ENCODE data around the gene AUTS2.

AUTS2 gene

DNA sequence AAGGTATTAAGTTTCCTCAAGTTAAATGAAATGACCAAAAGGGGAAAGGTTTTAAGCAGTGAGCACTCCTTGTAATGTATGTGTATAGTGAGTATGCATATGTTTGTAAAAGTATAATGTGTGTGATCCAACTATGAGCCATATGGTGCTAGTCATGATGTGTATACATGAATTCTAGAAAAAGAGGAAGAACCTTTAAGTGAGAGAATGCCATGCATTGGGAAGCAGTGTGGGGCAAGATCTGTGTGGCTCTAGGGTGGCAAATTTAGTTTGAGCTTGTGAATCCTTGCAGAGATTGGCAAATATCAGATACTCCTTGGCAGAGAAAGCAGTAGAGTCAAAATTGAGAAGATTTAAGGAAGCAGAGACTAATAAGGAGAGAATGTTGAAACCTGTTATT lies 435.0 kb downstream of the AUTS2 start:
- no peak for DNase-seq
- Mint-ChIP-seq H3K27me3 (ENCODE audit: low read depth, poor library complexity) (peaks cover 5% of the 10 kb centered on the region), H3K9me3 (peaks cover 4% of the 10 kb centered on the region), H3K4me3 (no peak overlapping the region), H3K27ac (no peak overlapping the region), H3K4me1 (peaks cover 53% of the 10 kb centered on the region), H3K36me3 (ENCODE audit: low read depth) (no peaks in the 10 kb centered on the region)
- no peak for TF ChIP-seq CTCF (IDR thresholded peaks at IDR 0.05)

DNA sequence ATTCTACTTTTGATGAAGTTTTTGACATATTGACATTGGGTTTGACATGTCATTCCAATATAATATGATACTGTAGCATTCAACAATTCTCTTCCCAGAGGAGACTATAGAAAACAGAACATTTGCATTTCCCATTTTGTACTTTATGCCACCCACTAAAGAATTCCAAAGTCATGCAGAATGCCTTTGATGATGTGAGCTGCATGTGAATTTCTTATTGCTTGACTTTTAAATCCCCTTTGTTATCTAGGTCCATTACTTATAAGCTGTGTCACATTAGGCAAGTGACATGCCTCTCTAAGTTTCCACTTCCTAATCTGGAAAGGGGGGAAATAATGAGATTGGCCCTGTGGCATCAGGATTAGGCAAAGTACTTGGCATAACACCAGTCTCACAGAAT lies 436.7 kb downstream of the AUTS2 start:
- Mint-ChIP-seq H3K27ac (no peak overlapping the region), H3K36me3 (ENCODE audit: low read depth) (no peaks in the 10 kb centered on the region), H3K4me1 (peaks cover 52% of the 10 kb centered on the region), H3K4me3 (no peak overlapping the region), H3K27me3 (ENCODE audit: low read depth, poor library complexity) (peaks cover 5% of the 10 kb centered on the region), H3K9me3 (peaks cover 4% of the 10 kb centered on the region)
- TF ChIP-seq CTCF (IDR thresholded peaks at IDR 0.05): no peak
- no peak for DNase-seq

- peaks cover 5% of the 10 kb centered on the region for H3K27me3 Mint-ChIP-seq (ENCODE audit: low read depth, poor library complexity)
- H3K27ac Mint-ChIP-seq: no peak overlapping the region
- H3K9me3 Mint-ChIP-seq: peaks cover 4% of the 10 kb centered on the region
- no peak for DNase-seq
- H3K4me3 Mint-ChIP-seq: no peak overlapping the region
- peaks cover 57% of the 10 kb centered on the region for H3K4me1 Mint-ChIP-seq
- TF ChIP-seq CTCF (IDR thresholded peaks at IDR 0.05): no peak
- H3K36me3 Mint-ChIP-seq (ENCODE audit: low read depth): no peaks in the 10 kb centered on the region
These were observed 437.2 kb downstream of the AUTS2 start for GRCh38 chr7:70035519-70035918.

- no peak for TF ChIP-seq CTCF (IDR thresholded peaks at IDR 0.05)
- H3K36me3 Mint-ChIP-seq (ENCODE audit: low read depth): no peaks in the 10 kb centered on the region
- no peak overlapping the region for H3K27ac Mint-ChIP-seq
- peaks cover 59% of the 10 kb centered on the region for H3K4me1 Mint-ChIP-seq
- no peak overlapping the region for H3K4me3 Mint-ChIP-seq
- DNase-seq: no peak
- peaks cover 4% of the 10 kb centered on the region for H3K9me3 Mint-ChIP-seq
- peaks cover 5% of the 10 kb centered on the region for H3K27me3 Mint-ChIP-seq (ENCODE audit: low read depth, poor library complexity)
These were observed 437.7 kb downstream of the AUTS2 start for GRCh38 chr7:70035955-70036354.

DNA sequence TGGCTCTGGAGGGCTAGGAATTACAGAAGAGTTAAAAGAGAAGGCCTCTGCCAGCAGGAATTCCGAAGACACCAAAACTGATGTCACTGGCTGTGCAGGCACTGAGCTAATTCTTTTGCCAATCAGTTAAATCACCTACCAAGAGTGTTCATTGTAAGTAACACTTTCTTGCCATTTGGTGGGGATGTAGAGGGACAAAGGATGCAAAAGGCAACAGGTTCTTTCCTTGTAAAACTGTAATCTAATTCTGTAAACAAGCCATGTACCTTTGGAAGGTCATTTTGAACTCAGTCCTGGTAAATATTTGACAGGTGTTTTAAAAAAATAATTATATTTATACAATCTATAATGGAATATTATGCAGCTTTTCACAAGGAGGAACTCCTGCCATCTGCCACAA lies 438.4 kb downstream of the AUTS2 start:
- H3K36me3 Mint-ChIP-seq (ENCODE audit: low read depth): no peaks in the 10 kb centered on the region
- no peak for DNase-seq
- H3K27me3 Mint-ChIP-seq (ENCODE audit: low read depth, poor library complexity): peaks cover 5% of the 10 kb centered on the region
- TF ChIP-seq CTCF (IDR thresholded peaks at IDR 0.05): no peak
- no peak overlapping the region for H3K4me3 Mint-ChIP-seq
- H3K4me1 Mint-ChIP-seq: peaks cover 62% of the 10 kb centered on the region
- H3K27ac Mint-ChIP-seq: no peak overlapping the region
- H3K9me3 Mint-ChIP-seq: peaks cover 4% of the 10 kb centered on the region

- peaks cover 65% of the 10 kb centered on the region for H3K4me1 Mint-ChIP-seq
- H3K36me3 Mint-ChIP-seq (ENCODE audit: low read depth): no peaks in the 10 kb centered on the region
- peaks cover 5% of the 10 kb centered on the region for H3K27me3 Mint-ChIP-seq (ENCODE audit: low read depth, poor library complexity)
- no peak for DNase-seq
- no peak overlapping the region for H3K4me3 Mint-ChIP-seq
- TF ChIP-seq CTCF (IDR thresholded peaks at IDR 0.05): no peak
- H3K9me3 Mint-ChIP-seq: peaks cover 1% of the 10 kb centered on the region
- H3K27ac Mint-ChIP-seq: no peak overlapping the region
These were observed 439.1 kb downstream of the AUTS2 start for GRCh38 chr7:70037171-70037933.
